Karpas-422 (cell line): ENCODE results near the gene BEX3. TPM values are rescaled to one million over a fixed set of nuclear protein-coding genes. Genes with fewer than 3 reads are reported as not detected.

Experiments
- DNase-seq: peaks from one replicate; pipeline ENCODE4 v3.0.0-alpha.2; 2015
- H2AFZ ChIP-seq: fragments of 200-600 bp; sonication (generic); 2 replicates; pipeline ENCODE4 v1.6.1; 2014; ENCODE audit warnings: antibody characterized with exemption, low read length, mixed read lengths
- H3K27ac ChIP-seq: fragments of 200-600 bp; sonication (generic); 2 replicates; pipeline ENCODE4 v1.5.1; 2014; ENCODE audit warnings: mild to moderate bottlenecking, low read length, moderate library complexity
- H3K27me3 ChIP-seq: fragments of 200-600 bp; sonication (generic); 2 replicates; pipeline ENCODE4 v1.6.1; 2014; ENCODE audit warnings: low read length, mixed read lengths
- H3K36me3 ChIP-seq: fragments of 200-600 bp; sonication (generic); 2 replicates; pipeline ENCODE4 v1.6.1; 2014; ENCODE audit warnings: low read length, mixed read lengths; ENCODE audit not compliant: insufficient read depth
- H3K4me1 ChIP-seq: fragments of 200-600 bp; sonication (generic); 2 replicates; pipeline ENCODE4 v1.6.1; 2014; ENCODE audit warnings: mild to moderate bottlenecking, low read length, mixed read lengths
- H3K4me2 ChIP-seq: fragments of 200-600 bp; sonication (generic); 2 replicates; pipeline ENCODE4 v1.6.1; 2014; ENCODE audit warnings: low read length, low read depth, mild to moderate bottlenecking; ENCODE audit not compliant: poor library complexity, severe bottlenecking
- H3K4me3 ChIP-seq: fragments of 200-600 bp; sonication (generic); 2 replicates; pipeline ENCODE4 v1.5.1; 2014; ENCODE audit warnings: mild to moderate bottlenecking, antibody characterized with exemption, low read length, mixed read lengths
- H3K79me2 ChIP-seq: fragments of 200-600 bp; sonication (generic); 2 replicates; pipeline ENCODE4 v1.6.1; 2014; ENCODE audit warnings: mild to moderate bottlenecking, low read length, mixed read lengths
- H3K9ac ChIP-seq: fragments of 200-600 bp; sonication (generic); 2 replicates; pipeline ENCODE4 v1.6.0; 2014; ENCODE audit warnings: low read length
- H3K9me2 ChIP-seq: fragments of 200-600 bp; sonication (generic), shearing (Covaris generic); replicated peaks from 2 replicates; pipeline ENCODE4 v1.6.0; 2014; ENCODE audit warnings: mild to moderate bottlenecking, low read length, moderate library complexity; ENCODE audit not compliant: insufficient read depth
- H3K9me3 ChIP-seq: fragments of 300-700, 200-600 bp; sonication (generic); 2 replicates; pipeline ENCODE4 v1.6.1; 2014; ENCODE audit warnings: low read length, mixed read lengths
- H4K20me1 ChIP-seq: fragments of 200-600 bp; sonication (generic); 2 replicates; pipeline ENCODE4 v1.6.1; 2014; ENCODE audit warnings: mild to moderate bottlenecking, antibody characterized with exemption, low read length, low read depth; ENCODE audit not compliant: insufficient read depth
- total RNA-seq: library from RNA; depleted of rRNA; stranded (reverse); fragments of >200 nt; shearing (Covaris generic); gene quantifications from 2 replicates; pipeline ENCODE4 v1.2.3, GENCODE V29; 2014; ENCODE audit warnings: low replicate concordance; rRNA removed

BEX3 gene
- not detected in 2 replicates for total RNA-seq

- H3K9me2 ChIP-seq, result no peaks in the 10 kb centered on the region
- H3K4me3 ChIP-seq, result no peak within 1 kb of the TSS
- no peaks in the 10 kb centered on the region for H3K36me3 ChIP-seq
- no peaks in the 10 kb centered on the region for H4K20me1 ChIP-seq
- no peaks in the 10 kb centered on the region for H3K27me3 ChIP-seq
- H3K79me2 ChIP-seq, result no peaks in the 10 kb centered on the region
- no peak within 1 kb of the TSS for H3K4me2 ChIP-seq
- DNase-seq, result no peak
- no peak within 1 kb of the TSS for H3K27ac ChIP-seq
- no peak within 1 kb of the TSS for H3K9ac ChIP-seq
- H3K4me1 ChIP-seq, result no peaks in the 10 kb centered on the region
- no peak within 1 kb of the TSS for H2AFZ ChIP-seq
- H3K9me3 ChIP-seq, result no peaks in the 10 kb centered on the region
Measured at GRCh38 chrX:103376118-103376978, at the start of gene BEX3. Gene BEX3 (plus strand): TSS chrX:103376538. CDS start chrX:103377522, 984 bp downstream.

DNA sequence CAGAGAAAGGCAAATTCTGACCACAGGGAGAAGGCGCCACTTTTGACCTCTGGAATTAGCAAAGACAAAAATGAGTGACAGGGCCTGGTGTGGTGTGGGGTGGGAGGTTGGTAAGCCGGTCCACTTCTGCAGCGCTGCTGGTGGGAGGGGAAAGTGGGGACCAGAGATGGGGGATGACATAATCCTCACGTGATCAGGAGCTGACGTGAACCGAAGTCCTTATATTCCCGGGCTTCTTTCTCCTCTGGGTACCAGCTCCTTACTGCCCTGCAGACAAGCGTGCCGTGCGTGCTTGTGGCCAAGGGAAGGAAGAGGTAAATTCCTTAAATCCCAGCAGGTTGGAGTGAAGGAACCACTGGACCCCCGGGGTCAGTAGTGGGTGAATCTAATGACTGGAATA lies 46.3 kb upstream of the BEX3 start, which contains the start of gene TCEAL7:
Gene TCEAL7, plus strand, starts transcription at position 249 of the 400 bp plus-strand sequence. CDS start 1,165 bp downstream, outside the sequence.
- H3K4me2 ChIP-seq, result no peak within 1 kb of the TSS
- no peaks in the 10 kb centered on the region for H3K27me3 ChIP-seq
- H3K27ac ChIP-seq, result no peak within 1 kb of the TSS
- no peak within 1 kb of the TSS for H3K9ac ChIP-seq
- no peaks in the 10 kb centered on the region for H3K9me3 ChIP-seq
- no peaks in the 10 kb centered on the region for H3K9me2 ChIP-seq
- no peaks in the 10 kb centered on the region for H3K79me2 ChIP-seq
- H3K4me1 ChIP-seq, result no peaks in the 10 kb centered on the region
- H3K36me3 ChIP-seq, result no peaks in the 10 kb centered on the region
- H3K4me3 ChIP-seq, result no peak within 1 kb of the TSS
- no peak within 1 kb of the TSS for H2AFZ ChIP-seq
- no peak for DNase-seq
- no peaks in the 10 kb centered on the region for H4K20me1 ChIP-seq

- no peak overlapping the region for H3K4me2 ChIP-seq
- no peak overlapping the region for H2AFZ ChIP-seq
- H4K20me1 ChIP-seq, result no peaks in the 10 kb centered on the region
- DNase-seq, result no peak
- no peaks in the 10 kb centered on the region for H3K9me3 ChIP-seq
- no peaks in the 10 kb centered on the region for H3K79me2 ChIP-seq
- no peaks in the 10 kb centered on the region for H3K4me1 ChIP-seq
- H3K27me3 ChIP-seq, result no peaks in the 10 kb centered on the region
- H3K9me2 ChIP-seq, result no peaks in the 10 kb centered on the region
- H3K9ac ChIP-seq, result no peak overlapping the region
- no peak overlapping the region for H3K4me3 ChIP-seq
- no peak overlapping the region for H3K27ac ChIP-seq
- H3K36me3 ChIP-seq, result no peaks in the 10 kb centered on the region
Measured at GRCh38 chrX:103330681-103331288, 45.6 kb upstream of the BEX3 start.

DNA sequence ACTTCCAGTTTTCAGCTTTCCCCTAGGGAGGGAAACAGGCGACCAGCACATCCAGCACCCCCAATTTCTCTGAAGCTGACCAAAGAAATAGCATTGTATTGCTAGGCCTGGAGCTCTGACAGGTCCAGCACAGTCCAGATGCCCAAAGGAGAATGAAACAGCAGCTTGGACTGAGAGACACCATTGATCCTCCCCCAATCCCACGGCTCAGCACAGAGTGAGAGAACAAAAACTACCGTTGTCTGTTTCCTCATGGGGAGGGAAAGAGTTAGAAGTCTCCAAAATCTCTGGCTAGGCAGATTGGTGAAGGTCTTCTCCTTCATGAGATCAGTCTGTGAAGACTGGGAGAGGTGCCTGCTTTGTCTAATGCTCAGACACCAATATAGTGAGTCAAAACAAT lies 37.7 kb upstream of the BEX3 start:
- Histone ChIP-seq H3K4me2 (no peak overlapping the region), H2AFZ (no peak overlapping the region), H3K36me3 (no peaks in the 10 kb centered on the region), H3K9ac (no peak overlapping the region), H3K27ac (no peak overlapping the region), H3K27me3 (no peaks in the 10 kb centered on the region), H3K9me2 (no peaks in the 10 kb centered on the region), H3K79me2 (no peaks in the 10 kb centered on the region), H4K20me1 (no peaks in the 10 kb centered on the region), H3K4me3 (no peak overlapping the region), H3K9me3 (no peaks in the 10 kb centered on the region), H3K4me1 (no peaks in the 10 kb centered on the region)
- DNase-seq, result no peak

DNA sequence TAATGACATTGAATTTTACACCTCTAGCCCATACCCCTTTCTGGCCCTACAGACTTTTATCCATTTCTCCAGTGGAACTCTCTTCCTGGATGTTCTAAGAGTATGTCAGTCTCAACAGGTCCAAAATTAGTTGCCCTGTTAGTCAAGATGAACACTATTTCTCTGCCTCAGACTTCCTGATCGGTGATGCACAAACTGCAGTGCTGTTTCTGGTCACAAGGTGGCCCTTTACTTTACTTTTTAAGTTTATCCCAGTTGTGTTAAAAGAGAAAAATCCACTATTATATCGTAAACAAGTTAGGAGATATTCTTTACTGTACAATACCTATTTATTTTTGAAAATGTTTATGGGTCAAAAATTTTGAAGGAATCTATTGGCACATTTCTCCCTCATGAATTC lies 33.2 kb upstream of the BEX3 start:
- H3K27me3 ChIP-seq, result no peaks in the 10 kb centered on the region
- no peak overlapping the region for H3K27ac ChIP-seq
- peak; percentile 76 for DNase-seq
- no peaks in the 10 kb centered on the region for H3K79me2 ChIP-seq
- no peaks in the 10 kb centered on the region for H3K36me3 ChIP-seq
- no peaks in the 10 kb centered on the region for H3K9me3 ChIP-seq
- no peak overlapping the region for H3K4me2 ChIP-seq
- no peaks in the 10 kb centered on the region for H3K9me2 ChIP-seq
- no peak overlapping the region for H2AFZ ChIP-seq
- no peaks in the 10 kb centered on the region for H4K20me1 ChIP-seq
- H3K4me3 ChIP-seq, result no peak overlapping the region
- H3K4me1 ChIP-seq, result no peaks in the 10 kb centered on the region
- H3K9ac ChIP-seq, result no peak overlapping the region

DNA sequence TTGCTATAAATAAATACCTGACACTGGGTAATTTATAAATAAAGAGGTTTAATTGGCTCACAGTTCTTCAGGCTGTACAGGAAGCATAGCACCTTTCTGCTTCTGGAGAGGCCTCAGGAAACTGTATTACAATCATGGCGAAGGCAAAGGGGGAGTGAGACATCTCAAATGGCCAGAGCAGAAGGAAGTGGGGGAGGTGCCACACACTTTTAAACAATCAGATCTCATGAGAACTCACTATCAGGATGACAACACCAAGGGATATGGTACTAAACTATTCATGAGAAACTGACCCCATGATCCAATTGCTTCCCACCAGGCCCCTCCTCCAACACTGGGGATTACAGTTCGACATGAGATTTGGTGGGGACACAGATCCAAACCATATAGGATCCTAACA lies 31.7 kb upstream of the BEX3 start:
- Histone ChIP-seq H4K20me1 (no peaks in the 10 kb centered on the region), H3K4me1 (no peaks in the 10 kb centered on the region), H3K4me3 (no peak overlapping the region), H3K27me3 (no peaks in the 10 kb centered on the region), H3K4me2 (no peak overlapping the region), H3K9me2 (no peaks in the 10 kb centered on the region), H3K79me2 (no peaks in the 10 kb centered on the region), H2AFZ (no peak overlapping the region), H3K9me3 (no peaks in the 10 kb centered on the region), H3K9ac (no peak overlapping the region), H3K36me3 (no peaks in the 10 kb centered on the region), H3K27ac (no peak overlapping the region)
- no peak for DNase-seq

DNA sequence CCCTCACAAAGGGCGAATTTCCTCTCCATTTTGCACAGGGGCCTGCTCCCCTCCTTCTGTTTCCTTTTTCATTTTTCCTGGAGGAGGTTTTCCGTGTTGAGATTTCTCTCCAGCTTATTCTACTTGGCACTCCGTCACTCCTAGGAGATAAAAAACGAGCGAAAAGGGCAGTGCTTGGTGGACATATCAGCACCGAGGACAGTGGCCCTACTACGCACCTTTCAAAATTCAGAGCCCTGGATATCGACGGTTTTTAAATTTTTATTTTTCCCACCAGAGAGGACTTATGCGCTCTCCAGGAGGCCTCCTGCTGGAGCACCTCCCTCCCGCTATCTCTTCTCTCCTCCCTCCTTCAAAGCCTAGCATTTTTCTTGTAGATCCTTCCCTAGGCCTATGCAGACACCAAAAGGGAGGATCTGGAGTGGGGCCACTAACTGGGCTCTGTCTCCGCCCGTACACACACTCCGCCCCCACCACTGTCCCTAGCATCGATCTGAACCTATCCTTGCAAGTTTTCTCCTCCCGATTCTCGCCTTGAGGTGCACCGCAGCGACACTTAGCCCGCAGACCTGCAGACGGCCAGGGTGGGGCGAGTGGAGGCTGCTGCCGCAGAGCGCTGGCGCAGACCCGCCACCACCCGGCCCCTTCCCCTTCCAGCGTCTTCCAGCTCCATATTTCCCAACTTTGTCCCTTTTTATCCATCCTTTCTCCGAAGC lies 28.5 kb upstream of the BEX3 start:
- H3K79me2 ChIP-seq, result no peaks in the 10 kb centered on the region
- DNase-seq, result no peak
- H3K27ac ChIP-seq, result no peak overlapping the region
- H3K4me2 ChIP-seq, result no peak overlapping the region
- no peak overlapping the region for H3K4me3 ChIP-seq
- no peaks in the 10 kb centered on the region for H3K4me1 ChIP-seq
- no peaks in the 10 kb centered on the region for H3K36me3 ChIP-seq
- no peak overlapping the region for H3K9ac ChIP-seq
- no peaks in the 10 kb centered on the region for H3K9me2 ChIP-seq
- no peaks in the 10 kb centered on the region for H3K9me3 ChIP-seq
- H4K20me1 ChIP-seq, result no peaks in the 10 kb centered on the region
- H3K27me3 ChIP-seq, result no peaks in the 10 kb centered on the region
- H2AFZ ChIP-seq, result no peak overlapping the region
